DMS53 treated with DMSO at 0.1 percent for 48 hours (cell line): ENCODE data around the gene INHBB.
A peak's percentile ranks its signal among the peaks of the same experiment; 100 is the strongest.
"Not testable (repeated sequence)": the region's sequence is repeated elsewhere in the genome, so short reads cannot be mapped to it uniquely, and the experiment has no call there.

ENCODE experiments used
- DNase-seq: peaks from one replicate; lab custom pipeline; 2025; ENCODE audit not compliant: unreplicated experiment; lab: John Stamatoyannopoulos, UW

The INHBB gene

DNA sequence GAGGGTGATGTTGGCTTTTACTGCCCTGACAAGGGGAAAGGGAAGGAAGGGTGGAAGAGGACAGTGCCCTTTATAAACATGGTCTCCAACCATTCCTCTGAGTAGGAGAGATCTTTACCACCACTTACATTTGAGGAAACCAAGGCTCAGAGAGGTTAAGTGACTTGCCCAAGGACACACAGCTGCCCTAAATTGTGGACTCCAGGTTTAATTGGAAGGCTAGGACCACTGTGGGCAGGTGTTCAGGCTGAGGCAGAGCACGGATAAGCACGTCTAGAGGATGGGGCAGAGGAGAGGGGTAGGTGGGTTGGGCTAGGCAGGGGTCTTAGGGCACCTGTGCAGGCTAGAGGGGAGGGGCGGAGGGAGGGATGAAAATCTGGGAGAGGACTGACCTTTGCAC is 32.7 kb downstream of the INHBB start:
- DNase-seq, result no peak

DNA sequence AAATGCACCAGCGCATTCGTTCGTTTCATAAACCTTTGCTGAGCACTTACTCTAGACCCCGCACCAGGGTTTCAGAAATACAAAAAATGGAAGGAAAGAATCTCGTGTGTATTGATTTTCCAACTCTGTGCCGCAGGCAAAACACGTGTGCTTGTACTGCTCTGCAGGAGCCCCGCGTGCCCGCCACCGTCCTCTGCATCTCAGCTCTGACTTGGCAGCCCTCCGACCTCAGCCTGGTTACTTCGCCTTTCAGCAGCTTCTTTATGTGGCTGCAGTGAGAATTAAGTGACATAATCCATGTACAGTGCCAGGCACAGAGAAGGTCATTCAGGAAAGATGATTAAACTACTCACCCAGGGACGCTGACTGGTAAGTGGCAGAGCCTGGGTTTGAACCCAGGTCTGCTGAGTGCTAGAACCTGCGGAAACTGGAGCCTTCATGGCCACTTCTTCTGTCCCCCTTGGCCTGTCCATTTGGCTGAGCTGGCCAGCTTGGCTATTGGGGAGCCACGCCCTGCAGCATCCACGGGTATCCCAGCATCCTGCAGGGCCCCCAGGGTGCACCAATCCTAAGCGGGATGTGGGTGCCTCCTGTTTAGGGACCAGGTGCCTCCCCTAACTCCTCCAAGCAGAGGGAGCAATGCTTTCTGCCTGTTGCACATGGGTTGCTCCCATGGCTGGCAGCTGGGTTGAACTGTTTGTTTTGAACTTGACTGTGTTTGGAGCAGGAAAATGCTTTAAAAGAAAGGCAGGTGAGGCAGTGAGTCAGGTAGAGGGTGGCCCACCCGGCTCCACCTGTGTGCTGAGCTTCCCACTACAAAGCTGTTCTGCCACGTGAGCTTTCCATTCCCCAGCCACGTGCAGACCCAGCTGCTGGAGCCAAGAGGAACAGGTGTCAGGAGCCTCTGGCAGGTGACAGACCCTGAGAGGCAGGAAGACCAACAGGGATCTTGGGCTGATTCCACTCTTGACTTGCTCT is 34.3 kb downstream of the INHBB start:
- DNase-seq, result peak; percentile 98

DNA sequence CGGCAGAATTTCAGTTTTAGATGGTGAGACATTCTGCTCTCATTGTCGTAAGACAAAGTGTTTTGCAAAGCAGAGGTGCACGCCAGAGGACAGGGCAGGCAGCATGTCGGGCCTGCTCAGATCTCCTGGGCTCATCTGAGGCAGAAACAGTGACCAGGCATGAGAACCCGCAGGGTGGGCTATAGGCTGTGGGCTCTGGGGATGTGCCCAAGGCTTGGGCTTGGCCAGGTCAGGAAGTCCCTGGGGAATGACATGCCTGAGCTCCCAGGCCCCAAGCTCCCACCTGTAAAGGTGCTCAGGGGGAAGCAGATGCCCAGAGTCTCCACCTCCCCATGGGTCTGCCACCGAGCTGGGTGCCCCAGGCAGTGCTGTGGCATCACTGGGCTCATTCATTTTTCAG is 35.3 kb downstream of the INHBB start:
- peak; percentile 56 for DNase-seq

DNA sequence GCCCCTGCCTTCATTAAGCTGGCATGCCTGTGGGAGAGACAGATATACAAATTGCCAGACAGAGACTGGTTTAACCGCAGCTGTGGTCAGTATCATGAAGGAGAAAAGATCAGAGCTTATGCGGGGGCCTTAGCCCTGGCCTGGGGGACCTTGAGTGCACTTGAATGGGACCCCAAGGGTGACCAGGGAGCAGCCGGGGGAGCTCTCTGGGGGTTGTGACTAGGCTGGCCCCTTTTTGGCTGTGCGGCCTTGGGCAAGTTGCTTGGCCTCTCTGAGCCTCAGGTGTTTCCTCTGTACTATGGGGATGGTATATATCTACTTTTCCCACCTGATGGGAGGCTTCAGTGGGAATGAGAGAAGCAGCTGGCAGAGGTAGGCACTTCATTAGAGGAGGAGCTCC is 35.7 kb downstream of the INHBB start:
- no peak for DNase-seq

DNA sequence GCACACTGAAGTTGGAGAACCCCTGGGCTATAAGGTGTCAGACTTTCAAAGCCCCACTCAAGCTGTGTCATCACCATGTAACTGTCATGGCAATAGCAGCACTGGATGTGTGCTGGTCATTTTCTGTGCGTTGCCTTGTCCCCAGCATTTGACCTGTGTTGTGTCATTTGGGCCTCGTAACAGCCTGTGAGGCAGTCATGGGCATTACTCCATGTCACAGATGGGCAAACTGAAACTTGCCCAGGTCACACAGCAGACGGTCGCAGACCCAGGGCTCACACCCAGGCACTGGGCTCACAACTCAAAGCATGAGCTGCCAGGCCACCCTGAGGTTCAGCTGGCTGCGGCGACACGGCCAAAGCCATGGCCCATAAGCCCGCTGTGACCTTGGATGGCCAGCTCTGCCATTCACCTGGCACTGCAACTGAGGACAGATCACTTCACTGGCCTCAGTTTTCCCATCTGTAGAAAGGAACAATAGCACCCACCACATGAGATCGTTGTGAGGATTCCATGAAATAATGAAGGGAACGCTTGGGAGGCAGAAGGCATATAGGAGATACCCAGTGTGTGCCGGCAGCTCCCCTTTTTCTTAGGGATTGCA is 36.7 kb downstream of the INHBB start:
- no peak for DNase-seq

DNA sequence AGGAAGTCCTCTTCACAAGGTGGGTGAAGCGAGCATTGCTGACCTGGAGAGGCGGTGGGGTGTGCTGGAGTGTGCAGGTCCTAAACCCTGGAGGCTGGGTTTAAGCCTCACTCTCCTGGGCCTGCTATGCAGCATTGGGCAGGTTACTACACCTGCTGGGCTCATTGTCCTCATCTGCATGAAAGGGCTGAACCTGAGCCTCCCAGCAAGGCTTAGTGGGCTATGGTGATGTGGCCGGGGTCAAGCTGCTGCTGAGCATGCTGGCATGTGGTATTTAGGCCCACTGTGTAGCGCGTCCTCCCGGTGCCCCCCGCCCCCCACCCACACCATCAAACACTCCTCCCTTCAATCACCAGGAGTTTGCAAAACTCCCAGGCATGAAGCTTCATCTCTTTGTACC is 37.3 kb downstream of the INHBB start:
- no peak for DNase-seq

DNA sequence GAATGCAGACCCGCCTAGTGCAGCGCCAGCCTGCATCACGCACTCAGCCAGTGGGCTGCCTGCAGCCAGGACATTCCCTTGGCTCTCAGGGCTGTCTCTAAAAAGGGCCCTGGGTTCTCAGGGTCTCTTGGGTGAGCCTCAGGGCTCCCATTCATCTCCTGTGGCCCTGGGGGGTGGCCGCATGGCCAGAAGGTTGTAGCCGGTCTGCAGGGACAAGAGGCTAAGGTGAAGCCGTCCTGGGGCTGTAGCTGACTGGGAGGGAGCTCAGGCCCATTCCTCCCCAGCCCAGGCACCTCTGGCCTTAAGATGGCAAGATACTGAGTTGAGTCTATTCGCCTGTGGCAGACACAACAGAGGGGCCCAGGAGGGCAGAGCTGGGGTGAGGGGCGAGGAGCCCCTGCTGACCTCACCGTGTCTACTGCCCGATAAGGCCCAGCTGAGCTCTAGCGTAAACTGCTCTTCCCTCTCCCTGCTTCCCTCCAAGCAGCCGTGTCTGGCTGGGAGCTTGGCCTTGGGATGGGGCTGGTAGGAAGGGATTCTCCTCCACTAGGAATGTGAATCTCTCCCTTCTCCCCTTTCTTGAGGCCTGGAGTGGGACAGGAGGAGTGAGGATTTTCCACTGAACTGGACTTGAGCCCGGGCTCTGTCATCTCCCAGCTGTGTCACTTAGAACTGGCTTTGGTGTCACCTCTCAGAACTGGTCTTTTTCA is 37.9 kb downstream of the INHBB start:
- no peak for DNase-seq

DNA sequence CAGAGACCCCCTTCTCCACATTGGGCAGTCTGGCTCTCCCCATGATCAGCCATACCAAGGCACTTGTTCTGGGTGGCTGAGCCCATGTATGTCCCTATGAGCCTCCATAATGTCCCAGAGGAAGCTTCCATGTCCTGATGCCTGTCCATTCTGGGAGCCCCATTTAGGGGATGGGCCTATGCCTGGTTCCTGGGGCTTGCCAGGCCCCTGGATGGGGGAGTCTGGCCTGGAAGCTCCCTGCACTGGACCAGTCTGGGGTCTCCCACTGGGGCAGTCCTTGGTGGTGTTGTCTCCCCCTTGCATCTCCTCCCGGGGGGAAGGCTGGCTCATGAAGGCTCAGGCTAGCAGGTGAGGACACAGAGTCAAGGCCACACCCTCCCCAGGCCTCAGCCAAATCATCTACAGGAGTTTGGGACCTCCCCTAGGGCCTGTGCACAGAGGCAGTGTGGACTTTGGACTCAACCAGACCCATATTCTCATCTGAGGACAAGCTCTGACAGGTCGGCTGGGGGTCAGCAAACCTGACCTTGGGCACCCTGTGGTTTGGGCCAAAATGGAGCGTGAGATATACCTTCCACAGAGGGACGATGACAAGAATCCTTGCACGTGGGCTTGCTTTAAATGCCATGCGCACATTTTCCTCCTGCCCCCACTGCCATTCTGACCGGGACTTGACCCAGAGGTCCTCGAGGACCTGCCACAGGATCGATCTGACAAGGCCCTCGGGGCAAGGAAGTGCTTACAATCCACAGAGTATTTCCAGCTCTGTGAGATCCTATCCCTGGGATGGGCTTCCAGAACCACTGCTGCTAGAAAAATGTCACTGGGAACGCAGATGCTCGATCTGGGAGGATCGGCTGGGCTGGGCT is 38.8 kb downstream of the INHBB start:
- no peak for DNase-seq

DNA sequence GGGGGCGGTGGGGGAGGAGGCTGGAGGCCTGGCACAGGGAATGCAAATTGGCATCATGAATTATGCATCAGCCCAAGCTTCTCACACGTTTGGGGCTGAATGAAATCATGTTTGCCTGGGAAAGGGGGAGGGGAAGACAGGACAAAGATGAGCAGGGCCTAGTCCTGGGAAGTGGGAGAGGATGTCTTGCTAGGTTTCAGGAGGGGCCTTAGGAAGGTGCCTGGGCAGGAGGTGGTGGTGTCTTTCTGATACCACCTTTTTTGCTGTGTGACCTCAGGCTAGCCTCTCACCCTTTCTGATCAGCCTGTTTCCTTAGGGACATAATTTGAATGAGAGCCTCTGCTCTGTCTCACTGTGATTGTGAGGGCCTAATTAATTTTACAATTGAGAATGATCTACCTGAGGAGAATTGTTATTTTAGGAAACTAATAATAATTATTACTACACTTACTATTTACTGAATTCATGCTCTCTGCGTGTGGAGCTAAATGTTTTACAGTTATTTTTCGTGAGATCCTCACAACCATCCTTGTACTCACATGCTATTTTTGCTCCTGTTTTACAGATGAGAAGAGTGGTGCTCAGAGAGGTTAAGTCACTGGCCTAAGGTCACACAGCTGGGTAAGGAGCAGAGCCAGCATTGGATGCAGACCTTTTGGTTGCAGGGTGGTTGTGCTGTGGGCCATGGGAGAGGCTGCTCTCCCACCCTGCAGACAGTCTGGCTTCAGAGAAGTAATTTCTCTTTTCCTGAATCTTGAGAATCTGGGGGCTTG is 39.6 kb downstream of the INHBB start:
- DNase-seq, result no peak

DNA sequence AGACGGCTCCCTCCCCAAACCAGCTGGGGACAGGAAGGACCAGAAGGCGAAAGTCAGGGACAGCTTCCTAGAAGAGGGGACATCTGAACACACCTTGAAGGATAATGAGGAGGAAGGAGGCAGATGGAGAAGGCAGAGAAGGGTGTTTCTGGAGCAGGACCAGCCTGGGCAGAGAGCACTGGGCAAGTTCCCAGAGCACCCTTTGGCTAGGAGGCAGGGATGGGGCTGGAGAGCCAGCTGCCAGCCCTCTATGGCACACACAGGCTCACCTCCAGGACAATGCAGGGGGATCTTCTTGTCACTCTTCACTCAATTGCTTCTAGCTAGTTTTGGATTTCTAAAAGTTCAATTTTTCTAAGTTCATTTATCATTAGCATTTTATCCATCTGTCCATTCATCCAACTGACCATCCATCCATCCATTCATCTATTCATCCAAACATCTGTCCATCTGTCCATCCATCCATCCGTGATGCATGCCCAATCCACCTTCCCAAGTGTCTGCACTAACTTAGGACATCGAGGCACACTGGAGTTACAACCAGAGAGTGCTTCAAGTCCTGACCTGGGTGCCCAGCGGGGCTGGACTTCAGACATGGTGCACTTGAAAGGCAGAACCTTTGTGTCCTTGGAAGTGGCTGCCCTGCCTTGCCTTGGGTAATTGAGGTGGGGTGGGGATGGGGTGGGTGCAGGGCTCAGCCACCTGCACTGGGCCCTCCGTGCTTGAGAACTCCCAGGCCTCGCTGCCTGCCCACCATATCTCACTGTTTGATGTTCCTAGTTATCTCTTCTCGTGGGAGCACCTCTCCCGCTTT is 42.5 kb downstream of the INHBB start:
- DNase-seq, result no peak

DNA sequence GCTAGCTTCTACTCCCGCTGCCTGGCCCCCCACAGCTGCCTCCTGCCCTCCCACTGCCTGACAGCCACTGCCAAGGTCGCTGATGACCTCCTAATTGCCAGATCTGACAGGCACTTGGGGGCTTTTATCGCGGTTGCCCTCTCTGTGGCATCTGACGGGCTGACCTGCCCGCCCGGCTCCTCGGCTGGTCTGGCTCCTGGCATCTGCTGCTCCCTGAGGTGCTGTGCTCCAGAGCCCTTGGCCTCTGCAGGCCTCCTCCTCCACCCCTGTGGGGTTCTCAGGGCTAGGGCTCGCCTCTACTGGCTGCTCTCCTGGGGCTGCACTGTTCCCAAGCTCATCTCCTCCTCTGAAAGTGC is 43.1 kb downstream of the INHBB start:
- DNase-seq, result no peak

DNA sequence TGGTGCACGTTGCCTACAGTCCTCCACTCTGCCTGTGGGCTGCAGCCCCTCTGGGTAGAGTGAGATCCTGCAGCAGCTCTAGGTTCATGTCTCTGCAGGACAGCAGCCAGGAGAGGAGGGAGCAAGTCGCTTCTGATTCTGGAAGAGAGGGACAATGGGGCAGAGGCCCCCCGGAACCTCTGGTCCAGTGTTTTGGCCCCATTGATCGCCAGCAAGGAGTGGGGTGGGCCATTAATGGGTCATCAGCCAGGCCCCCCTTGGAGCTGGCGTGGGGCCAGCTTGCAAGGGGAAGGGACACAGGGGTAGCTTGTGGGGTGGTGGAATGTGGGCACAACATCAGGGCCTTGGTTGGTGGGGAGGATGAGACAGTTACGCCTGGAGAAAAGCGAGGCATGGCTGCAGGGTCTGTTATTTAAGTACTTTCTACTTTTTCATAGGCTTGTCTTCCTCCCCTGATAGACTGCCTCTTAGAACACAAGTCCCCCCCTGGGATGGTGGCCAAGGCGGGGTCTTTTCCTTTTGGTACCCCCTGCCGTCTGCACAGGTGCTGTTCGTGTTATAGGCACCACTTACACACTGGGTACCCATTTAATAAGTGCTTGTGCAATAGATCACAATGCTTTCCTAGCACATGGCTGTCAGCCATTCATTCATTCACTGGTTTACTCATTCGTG is 44.6 kb downstream of the INHBB start:
- DNase-seq, result no peak

DNA sequence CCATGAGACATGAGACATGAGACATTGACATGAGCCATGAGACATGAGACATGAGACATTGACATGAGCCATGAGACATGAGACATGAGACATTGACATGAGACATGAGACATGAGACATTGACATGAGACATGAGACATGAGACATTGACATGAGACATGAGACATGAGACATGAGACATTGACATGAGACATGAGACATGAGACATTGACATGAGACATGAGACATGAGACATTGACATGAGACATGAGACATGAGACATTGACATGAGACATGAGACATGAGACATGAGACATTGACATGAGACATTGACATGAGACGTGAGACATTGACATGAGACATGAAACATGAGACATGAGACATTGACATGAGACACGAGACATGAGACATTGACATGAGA is 45.4 kb downstream of the INHBB start:
- not testable (repeated sequence) for DNase-seq

DNA sequence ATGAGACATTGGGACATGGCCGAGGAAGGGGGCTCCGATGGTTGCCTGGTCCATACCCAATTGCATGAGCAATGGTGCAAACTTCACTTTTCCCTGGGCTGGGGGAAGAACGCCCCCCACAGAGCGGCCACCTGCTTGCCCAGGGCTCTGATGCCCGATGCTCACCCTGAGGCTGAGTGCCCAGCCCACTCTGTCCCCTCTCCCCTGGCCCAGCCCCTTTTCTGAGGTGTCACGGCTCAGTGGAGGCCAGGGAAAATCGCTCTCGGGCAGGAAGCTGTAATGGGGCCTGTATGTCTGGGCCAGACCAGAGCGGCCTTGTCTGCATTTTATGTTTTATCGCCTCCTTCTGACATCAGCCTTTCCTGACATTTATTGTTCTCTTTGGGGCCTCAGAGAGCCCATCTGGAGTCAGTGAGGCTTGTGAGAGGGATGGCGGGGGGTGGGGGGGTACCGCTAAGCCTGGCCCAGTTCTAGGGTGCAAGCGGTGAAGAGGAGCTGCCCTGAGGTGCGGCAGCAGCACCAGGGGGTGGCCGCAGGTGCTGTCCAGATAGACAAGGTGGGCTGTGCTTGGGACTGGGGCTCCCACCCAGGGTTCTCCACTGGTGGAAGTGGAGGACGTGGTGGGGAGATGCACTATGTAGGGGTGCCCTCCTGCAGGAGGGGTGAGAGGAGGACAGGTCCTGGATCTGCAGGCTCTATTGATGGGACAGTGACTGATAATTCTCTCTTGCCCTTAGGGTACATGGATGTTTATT is 46.2 kb downstream of the INHBB start:
- no peak for DNase-seq

DNA sequence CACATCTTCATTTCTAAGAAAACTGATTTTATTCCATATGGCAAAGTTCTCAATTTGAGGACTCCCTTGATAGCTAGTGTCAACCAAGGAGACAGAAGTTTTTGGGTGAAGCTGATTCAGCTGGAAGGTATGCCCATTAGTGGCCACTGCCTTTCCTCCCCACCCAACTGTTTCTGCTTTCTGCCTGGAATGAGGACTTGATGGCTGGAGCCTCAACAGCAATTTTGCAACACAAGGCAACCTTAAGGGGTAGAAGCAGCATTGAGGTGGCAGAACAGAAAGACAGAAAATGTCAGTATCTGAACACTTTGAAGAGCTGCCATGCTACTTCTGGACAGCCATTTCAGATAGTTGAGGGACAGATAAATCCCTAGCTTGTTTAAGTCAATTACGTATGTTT is 47.0 kb downstream of the INHBB start:
- no peak for DNase-seq

DNA sequence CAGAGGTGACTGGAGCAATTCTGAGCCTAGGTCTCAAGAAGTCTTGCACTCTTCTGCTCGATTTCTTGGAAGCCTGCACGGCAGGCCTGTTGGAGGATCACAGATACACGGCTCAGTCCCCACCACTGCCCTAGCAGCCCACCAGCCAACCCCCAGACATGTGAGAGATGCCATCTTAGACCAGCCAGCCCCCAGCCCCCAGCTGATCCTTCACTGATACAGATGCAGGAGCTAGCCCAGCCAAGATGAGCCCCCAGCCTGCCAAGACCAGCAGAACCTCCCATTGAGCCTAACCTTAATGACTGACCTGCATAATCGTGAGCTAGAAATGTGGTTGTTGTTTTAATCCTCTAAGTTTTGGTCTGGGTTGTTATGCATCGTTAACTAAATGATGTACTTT is 47.5 kb downstream of the INHBB start:
- DNase-seq, result no peak

DNA sequence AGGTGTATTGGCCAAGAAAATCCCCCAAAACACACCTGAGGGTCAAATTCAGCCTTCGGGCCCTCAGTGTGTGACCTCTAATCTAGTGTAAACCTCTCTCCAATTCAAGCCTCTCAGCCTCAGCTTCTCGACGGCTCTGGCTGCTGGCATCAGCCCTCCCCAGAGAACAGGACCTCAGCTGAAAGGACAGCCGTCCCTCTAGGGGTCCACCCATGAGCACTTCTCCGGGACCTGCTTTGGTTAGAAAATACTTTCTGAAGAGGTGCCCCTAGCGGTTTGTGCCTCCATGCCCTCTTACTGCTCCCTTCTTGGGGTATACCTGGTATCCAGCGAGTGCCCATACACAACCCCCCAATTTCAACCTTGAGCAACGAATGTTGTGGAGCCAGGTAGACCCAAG is 48.8 kb downstream of the INHBB start:
- no peak for DNase-seq
